GM12873 (cell line): ENCODE measurements around the gene CACNA2D1.

Experiments used
- CTCF ChIP-seq: IDR thresholded peaks from 2 replicates; pipeline ENCODE4 v1.5.1; 2012; ENCODE audit warnings: low read depth, mild to moderate bottlenecking, moderate library complexity, low read length, control low read depth; ENCODE audit not compliant: insufficient read depth; ENCODE audit errors: missing control alignments

Gene CACNA2D1

GRCh38 chr7:82234457-82235049, 209.0 kb downstream of the CACNA2D1 start:
- peak; percentile 44 for TF ChIP-seq CTCF

- no peak for TF ChIP-seq CTCF
Measured at GRCh38 chr7:82230811-82231581, 212.6 kb downstream of the CACNA2D1 start.

- TF ChIP-seq CTCF: no peak
Measured at GRCh38 chr7:82229164-82229563, 214.4 kb downstream of the CACNA2D1 start.

- TF ChIP-seq CTCF: no peak
Measured at GRCh38 chr7:82226191-82226590, 217.4 kb downstream of the CACNA2D1 start.

- TF ChIP-seq CTCF: no peak
Measured at GRCh38 chr7:82224529-82224928, 219.0 kb downstream of the CACNA2D1 start.

GRCh38 chr7:82223580-82223979, 220.0 kb downstream of the CACNA2D1 start:
- no peak for TF ChIP-seq CTCF

GRCh38 chr7:82221152-82221674, 222.4 kb downstream of the CACNA2D1 start:
- TF ChIP-seq CTCF: no peak
